Thyroid gland (tissue), 4 donors: Measurements from ENCODE around the gene MPPED2.

Experiments used
- CTCF ChIP-seq, 6 experiments: fragments of 200-600 bp in 3 of 6; fragments of 450-650 bp in 3 of 6; sonication (generic) in 3 of 6; IDR thresholded peaks; one replicate each; pipeline ENCODE4 v1.5.1; 2016 to 2019; ENCODE audit warnings: antibody characterized with exemption in 6 of 6, mild to moderate bottlenecking in 2 of 6, inconsistent platforms in 1 of 6, moderate library complexity in 1 of 6
- POLR2A ChIP-seq, 2 donors: fragments of 450-650 bp; IDR thresholded peaks; one replicate each; pipeline ENCODE4 v1.6.1; 2017; ENCODE audit warnings: antibody characterized with exemption in 2 of 2, mild to moderate bottlenecking in 2 of 2, moderate library complexity in 1 of 2

- no peak for TF ChIP-seq POLR2A (IDR thresholded peaks at IDR 0.05)
- no peak for TF ChIP-seq CTCF (IDR thresholded peaks at IDR 0.05)
These were observed 58.6 kb downstream of the MPPED2 start for GRCh38 chr11:30527566-30527965.
